ENCODE results near the gene TBC1D8. TPM values are rescaled to one million over a fixed set of nuclear protein-coding genes. Genes with fewer than 3 reads are reported as not detected.
A peak's percentile ranks its signal among the peaks of the same experiment; 100 is the strongest.

The TBC1D8 gene
- total and polyA plus RNA-seq, 2 of the 13 experiments (the other 11 are each of a cell fraction or from before 2014, with no cell fraction given), result 45.1 to 95.4 TPM

DNA sequence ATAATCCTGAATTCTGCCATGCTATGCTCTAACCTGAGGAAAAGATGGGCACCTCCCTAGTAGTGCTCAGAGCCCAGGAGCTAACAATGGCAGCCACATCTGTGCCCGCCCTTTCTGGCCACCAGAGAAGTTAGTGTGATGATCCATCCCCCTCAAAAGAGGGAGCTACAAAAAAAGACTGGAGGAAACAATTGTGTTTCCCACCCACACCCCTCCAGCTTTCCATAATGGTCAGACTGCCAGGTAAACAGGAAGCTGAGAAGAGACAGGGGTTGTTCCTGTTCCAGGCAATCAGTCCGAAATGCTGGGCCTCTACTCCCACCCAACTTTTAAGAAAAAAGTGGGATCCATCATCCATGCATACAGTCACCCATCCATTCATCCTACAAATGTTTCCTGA is 3.2 kb downstream of the TBC1D8 start (continued):
- TF ChIP-seq, protein P1, sequence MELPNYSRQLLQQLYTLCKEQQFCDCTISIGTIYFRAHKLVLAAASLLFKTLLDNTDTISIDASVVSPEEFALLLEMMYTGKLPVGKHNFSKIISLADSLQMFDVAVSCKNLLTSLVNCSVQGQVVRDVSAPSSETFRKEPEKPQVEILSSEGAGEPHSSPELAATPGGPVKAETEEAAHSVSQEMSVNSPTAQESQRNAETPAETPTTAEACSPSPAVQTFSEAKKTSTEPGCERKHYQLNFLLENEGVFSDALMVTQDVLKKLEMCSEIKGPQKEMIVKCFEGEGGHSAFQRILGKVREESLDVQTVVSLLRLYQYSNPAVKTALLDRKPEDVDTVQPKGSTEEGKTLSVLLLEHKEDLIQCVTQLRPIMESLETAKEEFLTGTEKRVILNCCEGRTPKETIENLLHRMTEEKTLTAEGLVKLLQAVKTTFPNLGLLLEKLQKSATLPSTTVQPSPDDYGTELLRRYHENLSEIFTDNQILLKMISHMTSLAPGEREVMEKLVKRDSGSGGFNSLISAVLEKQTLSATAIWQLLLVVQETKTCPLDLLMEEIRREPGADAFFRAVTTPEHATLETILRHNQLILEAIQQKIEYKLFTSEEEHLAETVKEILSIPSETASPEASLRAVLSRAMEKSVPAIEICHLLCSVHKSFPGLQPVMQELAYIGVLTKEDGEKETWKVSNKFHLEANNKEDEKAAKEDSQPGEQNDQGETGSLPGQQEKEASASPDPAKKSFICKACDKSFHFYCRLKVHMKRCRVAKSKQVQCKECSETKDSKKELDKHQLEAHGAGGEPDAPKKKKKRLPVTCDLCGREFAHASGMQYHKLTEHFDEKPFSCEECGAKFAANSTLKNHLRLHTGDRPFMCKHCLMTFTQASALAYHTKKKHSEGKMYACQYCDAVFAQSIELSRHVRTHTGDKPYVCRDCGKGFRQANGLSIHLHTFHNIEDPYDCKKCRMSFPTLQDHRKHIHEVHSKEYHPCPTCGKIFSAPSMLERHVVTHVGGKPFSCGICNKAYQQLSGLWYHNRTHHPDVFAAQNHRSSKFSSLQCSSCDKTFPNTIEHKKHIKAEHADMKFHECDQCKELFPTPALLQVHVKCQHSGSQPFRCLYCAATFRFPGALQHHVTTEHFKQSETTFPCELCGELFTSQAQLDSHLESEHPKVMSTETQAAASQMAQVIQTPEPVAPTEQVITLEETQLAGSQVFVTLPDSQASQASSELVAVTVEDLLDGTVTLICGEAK (IDR thresholded peaks at IDR 0.05), result no peak
- TF ChIP-seq, protein P1 (CRISPR knock-in tag; IDR thresholded peaks at IDR 0.05), result no peak
- TF ChIP-seq RERE (CRISPR knock-in tag; IDR thresholded peaks at IDR 0.05; ENCODE audit: low read depth) (no peak), ZNF724P (CRISPR knock-in tag; IDR thresholded peaks at IDR 0.05; ENCODE audit: borderline replicate concordance) (no peak), FOSL2 (CRISPR knock-in tag; IDR thresholded peaks at IDR 0.05) (no peak), FOXA3 (CRISPR knock-in tag; IDR thresholded peaks at IDR 0.05) (0 out of 2 replicates have a peak, but pooled peaks have one; percentile 11), ZNF136 (CRISPR knock-in tag; IDR thresholded peaks at IDR 0.05; ENCODE audit: low read depth) (no peak), MXD4 (CRISPR knock-in tag; IDR thresholded peaks at IDR 0.05) (no peak), ZGPAT (CRISPR knock-in tag; IDR thresholded peaks at IDR 0.05) (no peak), MTA1 (CRISPR knock-in tag; IDR thresholded peaks at IDR 0.05; ENCODE audit: borderline replicate concordance) (no peak), ETV6 (CRISPR knock-in tag; conservative IDR thresholded peaks at IDR 0.05) (no peak), ZC3H13 (CRISPR knock-in tag; IDR thresholded peaks at IDR 0.05) (no peak)
- TF ChIP-seq, protein P2, sequence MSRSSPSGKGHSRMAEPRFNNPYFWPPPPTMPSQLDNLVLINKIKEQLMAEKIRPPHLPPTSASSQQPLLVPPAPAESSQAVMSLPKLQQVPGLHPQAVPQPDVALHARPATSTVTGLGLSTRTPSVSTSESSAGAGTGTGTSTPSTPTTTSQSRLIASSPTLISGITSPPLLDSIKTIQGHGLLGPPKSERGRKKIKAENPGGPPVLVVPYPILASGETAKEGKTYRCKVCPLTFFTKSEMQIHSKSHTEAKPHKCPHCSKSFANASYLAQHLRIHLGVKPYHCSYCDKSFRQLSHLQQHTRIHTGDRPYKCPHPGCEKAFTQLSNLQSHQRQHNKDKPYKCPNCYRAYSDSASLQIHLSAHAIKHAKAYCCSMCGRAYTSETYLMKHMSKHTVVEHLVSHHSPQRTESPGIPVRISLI (CRISPR knock-in tag; IDR thresholded peaks at IDR 0.05; ENCODE audit: borderline replicate concordance), result no peak

All from HepG2 (cell line).